CD14-positive monocyte (primary cell): ENCODE measurements around the gene LGALS9B. TPM values are rescaled to one million over a fixed set of nuclear protein-coding genes. Genes with fewer than 3 reads are reported as not detected.
A peak's percentile ranks its signal among the peaks of the same experiment; 100 is the strongest.
"Not testable (repeated sequence)": the region's sequence is repeated elsewhere in the genome, so short reads cannot be mapped to it uniquely, and the experiment has no call there.

Experiments
- DNase-seq, 3 donors: peaks; one replicate each; pipeline ENCODE4 v3.0.0-alpha.2; 2011 to 2022
- H2AFZ ChIP-seq: 2 replicates; pipeline ENCODE4 v1.6.0; 2012; ENCODE audit warnings: mild to moderate bottlenecking, low read depth, low read length, inconsistent platforms; ENCODE audit not compliant: insufficient read depth, poor library complexity, severe bottlenecking
- H3K27ac ChIP-seq, 2 donors: 1 replicate in 1 of 2; 2 replicates in 1 of 2; pipeline ENCODE4 v1.5.1; 2012 to 2013; ENCODE audit warnings: low read length in 2 of 2, control low read depth in 1 of 2, inconsistent platforms in 1 of 2, low read depth in 1 of 2, mild to moderate bottlenecking in 1 of 2
- H3K27me3 ChIP-seq, 2 donors: one replicate each; pipeline versions ENCODE4 v1.6.0 to v1.6.1; 2011 to 2013; ENCODE audit warnings: low read length in 2 of 2; ENCODE audit not compliant: control insufficient read depth in 2 of 2, insufficient read depth in 2 of 2
- H3K36me3 ChIP-seq, 2 donors: replicated peaks in 1 of 2; 1 replicate in 1 of 2; 2 replicates in 1 of 2; pipeline versions ENCODE4 v1.5.1 to v1.6.1; 2012 to 2013; ENCODE audit warnings: low read length in 2 of 2, control low read depth in 1 of 2, inconsistent platforms in 1 of 2, mild to moderate bottlenecking in 1 of 2; ENCODE audit not compliant: insufficient read depth in 2 of 2, control insufficient read depth in 1 of 2
- H3K4me1 ChIP-seq, 2 donors: 1 replicate in 1 of 2; 2 replicates in 1 of 2; pipeline versions ENCODE4 v1.5.1 to v1.6.1; 2012 to 2013; ENCODE audit warnings: low read length in 2 of 2, control low read depth in 1 of 2, inconsistent platforms in 1 of 2, mild to moderate bottlenecking in 1 of 2, moderate library complexity in 1 of 2; ENCODE audit not compliant: insufficient read depth in 2 of 2, control insufficient read depth in 1 of 2
- H3K4me2 ChIP-seq: replicated peaks from 2 replicates; pipeline ENCODE3; 2012; ENCODE audit warnings: low read length, moderate library complexity, mild to moderate bottlenecking; ENCODE audit not compliant: poor library complexity, severe bottlenecking; ENCODE audit errors: extremely low read depth
- H3K4me3 ChIP-seq, 3 experiments: fragments of 200-600 bp in 1 of 3; sonication (generic) in 1 of 3; replicated peaks in 1 of 3; 1 replicate in 2 of 3; 2 replicates in 1 of 3; pipeline ENCODE4 v1.5.1; 2011 to 2013; ENCODE audit warnings: low read length in 3 of 3, mild to moderate bottlenecking in 3 of 3, control low read depth in 2 of 3, low read depth in 2 of 3, inconsistent platforms in 1 of 3, moderate library complexity in 1 of 3
- H3K79me2 ChIP-seq: 2 replicates; pipeline ENCODE4 v1.6.0; 2012; ENCODE audit warnings: mild to moderate bottlenecking, control low read depth, inconsistent platforms, low read length, moderate library complexity; ENCODE audit not compliant: insufficient read depth
- H3K9ac ChIP-seq: 2 replicates; pipeline ENCODE4 v1.6.0; 2017; ENCODE audit warnings: low read length, mild to moderate bottlenecking; ENCODE audit not compliant: insufficient read depth, poor library complexity, severe bottlenecking
- H3K9me3 ChIP-seq, 2 donors: replicated peaks in 1 of 2; 1 replicate in 1 of 2; 2 replicates in 1 of 2; pipeline versions ENCODE4 v1.5.1 to v1.6.1; 2012 to 2013; ENCODE audit warnings: low read length in 2 of 2, control low read depth in 1 of 2; ENCODE audit not compliant: control insufficient read depth in 1 of 2, insufficient read depth in 1 of 2
- H4K20me1 ChIP-seq: 2 replicates; pipeline ENCODE4 v1.6.0; 2012; ENCODE audit warnings: mild to moderate bottlenecking, low read length, control low read depth, moderate library complexity; ENCODE audit not compliant: insufficient read depth
- H3K27ac Mint-ChIP-seq, 7 donors: one replicate each; pipeline ENCODE4 v1.8.0; 2020; ENCODE audit warnings: mild to moderate bottlenecking in 7 of 7, mixed read lengths in 7 of 7, moderate library complexity in 6 of 7, inconsistent platforms in 2 of 7
- H3K27me3 Mint-ChIP-seq, 3 donors: one replicate each; pipeline ENCODE4 v1.8.0; 2021 to 2022; ENCODE audit warnings: low read depth in 3 of 3, mild to moderate bottlenecking in 3 of 3, mixed read lengths in 3 of 3, moderate library complexity in 3 of 3, inconsistent platforms in 1 of 3
- H3K36me3 Mint-ChIP-seq, 2 donors: one replicate each; pipeline ENCODE4 v1.8.0; 2020; ENCODE audit warnings: mixed read lengths in 2 of 2, inconsistent platforms in 1 of 2, mild to moderate bottlenecking in 1 of 2
- H3K4me1 Mint-ChIP-seq: one replicate; pipeline ENCODE4 v1.8.0; 2020; ENCODE audit warnings: mild to moderate bottlenecking, mixed read lengths
- H3K4me3 Mint-ChIP-seq, 2 donors: one replicate each; pipeline ENCODE4 v1.8.0; 2020; ENCODE audit warnings: mild to moderate bottlenecking in 2 of 2, mixed read lengths in 2 of 2, moderate library complexity in 1 of 2
- H3K9me3 Mint-ChIP-seq, 7 donors: one replicate each; pipeline ENCODE4 v1.8.0; 2020 to 2022; ENCODE audit warnings: mixed read lengths in 7 of 7, mild to moderate bottlenecking in 6 of 7, moderate library complexity in 6 of 7, inconsistent platforms in 2 of 7
- WGBS: methylation state at CpG from one replicate; pipeline ENCODE4 v1.1.5; 2013; ENCODE audit warnings: missing lambda C conversion rate; ENCODE audit not compliant: insufficient coverage; 5-methylcytosine and 5-hydroxymethylcytosine counted together
- intact Hi-C, 2 donors: fragments of 100-400 bp; cut with micrococcal nuclease; formaldehyde crosslinking; loops; one replicate each; pipeline versions ENCODE4 v1.15.0 to v1.15.1; 2023
- polyA plus RNA-seq, 3 donors: library from polyadenylated mRNA; depleted of rRNA in 1 of 3; unstranded in 2 of 3; stranded (reverse) in 1 of 3; fragments of 300-500 nt in 2 of 3; fragments of >200 nt in 1 of 3; fragmentation: Illumina TruSeq in 2 of 3; gene quantifications; 1 replicate in 2 of 3; 2 replicates in 1 of 3; pipeline ENCODE4 v1.2.3, GENCODE V29; 2012 to 2021

Gene LGALS9B
- polyA plus RNA-seq, 3 donors: not detected

- 80% methylated on average over 3 of the region's 11 CpGs for WGBS
- H3K9ac ChIP-seq, H3K4me2 ChIP-seq, H3K9me3 Mint-ChIP-seq, H3K9me3 ChIP-seq, H3K4me1 ChIP-seq, H3K4me3 Mint-ChIP-seq, H3K79me2 ChIP-seq, H3K27ac ChIP-seq, intact Hi-C loops, H3K27me3 ChIP-seq, H4K20me1 ChIP-seq, H3K4me3 ChIP-seq, H3K36me3 ChIP-seq, H3K4me1 Mint-ChIP-seq, H3K27me3 Mint-ChIP-seq, H2AFZ ChIP-seq, H3K36me3 Mint-ChIP-seq, DNase-seq: not testable (repeated sequence)
- H3K27ac Mint-ChIP-seq: peak overlapping the region in 1 of 7 donors; percentile 30
These were observed 34.6 kb upstream of the LGALS9B start for GRCh38 chr17:20501896-20502295.

DNA sequence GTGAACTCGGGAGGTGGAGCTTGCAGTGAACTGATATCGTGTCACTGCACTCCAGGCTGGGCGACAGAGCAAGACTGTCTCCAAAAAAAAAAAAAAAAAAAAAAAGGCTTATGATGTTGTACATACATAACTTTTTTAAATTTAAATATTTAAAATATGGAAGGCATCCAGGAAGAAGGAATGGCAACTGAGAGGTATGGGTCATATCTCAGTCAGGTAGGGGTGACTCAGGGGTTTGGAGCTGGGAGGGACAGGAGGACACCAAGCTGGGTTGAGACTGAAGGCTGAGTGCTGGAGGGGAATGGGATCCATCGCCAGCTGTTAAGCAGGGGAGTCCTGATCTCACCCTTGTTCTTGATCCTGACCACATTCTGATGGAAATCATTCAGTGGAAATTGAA is 33.0 kb upstream of the LGALS9B start:
- DNase-seq, intact Hi-C loops, H3K27me3 Mint-ChIP-seq, H3K27me3 ChIP-seq, H3K9me3 Mint-ChIP-seq, H3K4me3 Mint-ChIP-seq, H3K9ac ChIP-seq, H3K27ac ChIP-seq, H3K79me2 ChIP-seq, H3K36me3 Mint-ChIP-seq, H3K4me1 ChIP-seq, H3K4me2 ChIP-seq, H3K4me3 ChIP-seq, H3K4me1 Mint-ChIP-seq, H4K20me1 ChIP-seq, H2AFZ ChIP-seq, H3K9me3 ChIP-seq, H3K27ac Mint-ChIP-seq, H3K36me3 ChIP-seq: not testable (repeated sequence)
- 100% methylated on average over 1 of the region's 4 CpGs for WGBS

GRCh38 chr17:20495420-20495819 is 28.1 kb upstream of the LGALS9B start:
- H3K4me1 Mint-ChIP-seq, DNase-seq, H3K27ac ChIP-seq, H3K4me2 ChIP-seq, H4K20me1 ChIP-seq, H3K36me3 ChIP-seq, H3K9me3 Mint-ChIP-seq, intact Hi-C loops, H3K9me3 ChIP-seq, H3K79me2 ChIP-seq, H3K4me3 Mint-ChIP-seq, H3K36me3 Mint-ChIP-seq, H2AFZ ChIP-seq, H3K4me3 ChIP-seq, H3K4me1 ChIP-seq, H3K9ac ChIP-seq, H3K27me3 Mint-ChIP-seq, H3K27ac Mint-ChIP-seq, H3K27me3 ChIP-seq: not testable (repeated sequence)
- WGBS: no CpG with 5 or more reads among the region's 5 CpGs

- H3K9me3 ChIP-seq, H3K4me1 Mint-ChIP-seq, H3K4me1 ChIP-seq, H3K9me3 Mint-ChIP-seq, H3K27ac Mint-ChIP-seq, H3K9ac ChIP-seq, H3K27me3 ChIP-seq, H4K20me1 ChIP-seq, H3K79me2 ChIP-seq, DNase-seq, H3K36me3 Mint-ChIP-seq, H3K27ac ChIP-seq, H3K4me3 Mint-ChIP-seq, H2AFZ ChIP-seq, H3K27me3 Mint-ChIP-seq, H3K36me3 ChIP-seq, H3K4me3 ChIP-seq, intact Hi-C loops, H3K4me2 ChIP-seq: not testable (repeated sequence)
- WGBS: no CpG with 5 or more reads among the region's 9 CpGs
These were observed 27.4 kb upstream of the LGALS9B start for GRCh38 chr17:20494735-20495134.
